ENCODE measurements around the gene RFTN1. TPM values are rescaled to one million over a fixed set of nuclear protein-coding genes. Genes with fewer than 3 reads are reported as not detected.

RFTN1 gene
- total RNA-seq, 1 experiment from 2014 or later = 2.2 TPM

DNA sequence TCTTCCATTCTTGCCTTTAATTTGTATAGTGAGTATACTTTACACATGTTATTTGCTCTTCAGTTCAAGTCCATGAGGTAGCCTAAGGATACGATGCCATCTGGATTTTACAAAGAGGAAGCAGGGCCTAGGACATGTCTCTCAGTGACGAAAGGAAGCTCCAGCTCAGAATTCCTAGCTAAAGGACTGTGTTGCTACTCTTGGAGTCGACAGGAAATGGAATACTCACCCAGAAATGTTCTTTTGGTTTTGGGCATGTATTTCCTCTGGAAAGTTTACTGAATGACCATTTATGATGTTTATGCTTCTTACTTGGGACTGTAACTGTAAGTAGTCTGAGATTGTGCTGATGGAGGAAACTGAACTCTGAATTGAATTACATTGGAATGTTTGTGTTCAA is 236.0 kb downstream of the RFTN1 start:
- no peak for DNase-seq
- no peak overlapping the region for H2AFZ ChIP-seq (ENCODE audit: low read length)
- H3K23ac ChIP-seq (ENCODE audit: insufficient read length, low read depth, low read length) = no peak overlapping the region
- H3K9me3 ChIP-seq (ENCODE audit: control insufficient read depth, low read depth, low read length) = no peaks in the 10 kb centered on the region
- Mint-ChIP-seq H3K4me1 (no peaks in the 10 kb centered on the region), H3K36me3 (ENCODE audit: insufficient read depth in 1 of 3, low read depth in 3 of 3) (peaks cover 3 to 25% (median 18%) of the 10 kb centered on the region in 3 experiments; a peak in 5 of 7 replicates), H3K4me3 (no peak overlapping the region), H3K27me3 (ENCODE audit: low read depth) (no peaks in the 10 kb centered on the region), H3K27ac (no peak overlapping the region), H3K9me3 (no peaks in the 10 kb centered on the region)
- no peaks in the 10 kb centered on the region for H3K4me1 ChIP-seq (ENCODE audit: insufficient read depth, low read length)
- H4K8ac ChIP-seq (replicated peaks; ENCODE audit: insufficient read length, low read depth, low read length) = no peak overlapping the region
- H2BK5ac ChIP-seq (ENCODE audit: insufficient read length, low read length) = no peak overlapping the region
- no peak overlapping the region for H2BK20ac ChIP-seq (ENCODE audit: low read depth, low read length, poor library complexity, severe bottlenecking)
- no peaks in the 10 kb centered on the region for H3K79me2 ChIP-seq (ENCODE audit: insufficient read depth, low read length)
- H3K4ac ChIP-seq (ENCODE audit: low read depth, low read length) = no peak overlapping the region
- no peaks in the 10 kb centered on the region for H3K27me3 ChIP-seq (ENCODE audit: insufficient read depth, low read length)
- no peak overlapping the region for H3K9ac ChIP-seq (ENCODE audit: extremely low read depth, insufficient read length, low read length)
- TF ChIP-seq, protein P1, sequence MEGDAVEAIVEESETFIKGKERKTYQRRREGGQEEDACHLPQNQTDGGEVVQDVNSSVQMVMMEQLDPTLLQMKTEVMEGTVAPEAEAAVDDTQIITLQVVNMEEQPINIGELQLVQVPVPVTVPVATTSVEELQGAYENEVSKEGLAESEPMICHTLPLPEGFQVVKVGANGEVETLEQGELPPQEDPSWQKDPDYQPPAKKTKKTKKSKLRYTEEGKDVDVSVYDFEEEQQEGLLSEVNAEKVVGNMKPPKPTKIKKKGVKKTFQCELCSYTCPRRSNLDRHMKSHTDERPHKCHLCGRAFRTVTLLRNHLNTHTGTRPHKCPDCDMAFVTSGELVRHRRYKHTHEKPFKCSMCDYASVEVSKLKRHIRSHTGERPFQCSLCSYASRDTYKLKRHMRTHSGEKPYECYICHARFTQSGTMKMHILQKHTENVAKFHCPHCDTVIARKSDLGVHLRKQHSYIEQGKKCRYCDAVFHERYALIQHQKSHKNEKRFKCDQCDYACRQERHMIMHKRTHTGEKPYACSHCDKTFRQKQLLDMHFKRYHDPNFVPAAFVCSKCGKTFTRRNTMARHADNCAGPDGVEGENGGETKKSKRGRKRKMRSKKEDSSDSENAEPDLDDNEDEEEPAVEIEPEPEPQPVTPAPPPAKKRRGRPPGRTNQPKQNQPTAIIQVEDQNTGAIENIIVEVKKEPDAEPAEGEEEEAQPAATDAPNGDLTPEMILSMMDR (conservative IDR thresholded peaks at IDR 0.05) = no peak
- no peak overlapping the region for H4K91ac ChIP-seq (ENCODE audit: insufficient read length, low read depth, low read length)
- no peak overlapping the region for H3K14ac ChIP-seq (ENCODE audit: insufficient read depth, low read length)
- H2BK15ac ChIP-seq (ENCODE audit: low read depth, low read length) = no peak overlapping the region
- H2BK12ac ChIP-seq (ENCODE audit: insufficient read length, low read depth, low read length) = no peak overlapping the region
- no peaks in the 10 kb centered on the region for H3K79me1 ChIP-seq (ENCODE audit: insufficient read depth, low read depth, low read length, poor library complexity, severe bottlenecking)
- WGBS (ENCODE audit: extremely low coverage, insufficient read length, low lambda C conversion rate) = no CpG with 5 or more reads among the region's 3 CpGs
- H2AK5ac ChIP-seq (ENCODE audit: insufficient read length, low read length) = no peak overlapping the region
- no peaks in the 10 kb centered on the region for H3K23me2 ChIP-seq (ENCODE audit: insufficient read length, low read depth, low read length, poor library complexity, severe bottlenecking)
- H2BK120ac ChIP-seq (ENCODE audit: low read depth, low read length, poor library complexity, severe bottlenecking) = no peak overlapping the region
- H3K4me2 ChIP-seq (ENCODE audit: insufficient read depth, insufficient read length, low read length) = no peak overlapping the region
- H4K20me1 ChIP-seq (ENCODE audit: control insufficient read depth, insufficient read depth, insufficient read length) = no peaks in the 10 kb centered on the region
- no peak overlapping the region for H3K56ac ChIP-seq (ENCODE audit: insufficient read length, low read depth, low read length)
- no peak overlapping the region for H4K5ac ChIP-seq (ENCODE audit: insufficient read length, low read depth, low read length)
- H3K18ac ChIP-seq (ENCODE audit: insufficient read length, low read depth, low read length) = no peak overlapping the region
- H3T11ph ChIP-seq (ENCODE audit: low read length) = no peak overlapping the region
- no peak overlapping the region for H3K27ac ChIP-seq (ENCODE audit: insufficient read length, low read depth, low read length)
